ENCODE measurements around the gene RNF11.
A peak's percentile ranks its signal among the peaks of the same experiment; 100 is the strongest.
"Not testable (repeated sequence)": the region's sequence is repeated elsewhere in the genome, so short reads cannot be mapped to it uniquely, and the experiment has no call there.

RNF11 gene

GRCh38 chr1:51230501-51231078 is 5.5 kb upstream of the RNF11 start:
- DNase-seq: no peak

GRCh38 chr1:51231120-51231519 is 5.0 kb upstream of the RNF11 start:
- no peak for DNase-seq

GRCh38 chr1:51231896-51232295 is 4.2 kb upstream of the RNF11 start:
- DNase-seq: no peak

GRCh38 chr1:51234236-51234635 is 1.8 kb upstream of the RNF11 start:
- DNase-seq: not testable (repeated sequence)

DNA sequence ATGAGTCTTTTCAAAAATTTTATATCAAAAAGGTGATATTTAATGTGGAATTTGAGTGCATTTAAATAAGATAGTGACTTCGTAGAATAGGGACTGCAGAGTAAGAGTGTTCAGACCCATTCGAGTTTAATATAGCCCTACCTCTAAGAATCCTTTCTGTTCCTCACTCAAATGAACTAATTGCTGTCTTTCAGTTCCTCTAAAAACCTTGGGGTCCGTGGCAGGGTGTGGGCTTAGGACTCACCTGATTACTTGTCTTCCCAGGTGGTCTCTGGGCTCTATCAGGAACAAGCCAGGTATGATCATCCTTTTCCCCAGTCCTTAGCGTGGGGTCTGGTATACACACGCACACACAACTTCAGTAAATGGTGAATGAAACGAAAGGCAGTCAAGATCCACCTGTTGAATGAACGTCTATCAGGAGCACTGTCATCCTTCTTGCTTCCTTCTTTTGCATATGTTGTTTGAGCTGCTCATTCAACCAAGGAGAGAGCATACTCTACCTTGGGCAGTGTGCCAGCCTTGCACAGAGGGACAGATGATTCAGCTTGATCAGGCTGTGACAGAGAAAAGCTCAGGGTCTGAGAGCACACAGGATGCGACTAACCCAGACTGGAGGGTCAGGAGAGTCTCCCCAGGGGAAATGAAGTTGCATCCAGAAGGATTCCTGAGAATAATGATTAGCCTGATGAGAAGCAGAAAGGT is 1.2 kb upstream of the RNF11 start:
- peak; percentile 74 for DNase-seq

GRCh38 chr1:51236531-51237350 is 668 bp downstream of the RNF11 start:
- DNase-seq: peak; percentile 29

DNA sequence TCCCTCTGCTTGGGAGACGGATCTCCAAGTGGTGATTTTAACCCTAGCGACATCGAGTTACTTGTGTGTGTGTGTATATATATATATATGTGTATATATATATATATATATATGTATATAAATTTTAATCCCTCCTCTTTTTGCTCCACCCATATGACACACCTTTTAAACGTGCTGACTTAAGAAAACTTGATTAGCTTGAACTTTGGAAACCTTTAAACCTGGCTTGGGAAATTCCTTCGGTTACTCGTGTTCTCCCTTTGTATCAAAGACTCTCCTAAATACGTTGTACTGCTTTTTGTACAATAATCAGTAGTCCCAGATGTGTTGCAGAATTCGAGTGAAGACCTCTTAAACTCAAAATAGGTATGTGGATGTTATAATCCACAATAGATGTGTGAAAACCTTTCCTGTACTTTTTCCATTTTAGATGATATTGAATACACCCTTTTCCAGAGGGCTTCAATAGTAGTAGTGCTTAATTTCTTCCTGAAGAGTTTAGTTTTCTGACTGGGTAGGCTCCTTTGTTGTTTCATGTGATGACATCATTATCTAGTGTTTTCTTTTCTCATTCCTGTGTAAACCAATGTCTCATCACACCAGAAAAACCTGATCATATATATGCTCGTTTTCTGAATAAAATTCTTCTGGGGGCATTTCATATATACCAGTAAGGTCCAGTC is 1.4 kb downstream of the RNF11 start:
- DNase-seq: no peak

DNA sequence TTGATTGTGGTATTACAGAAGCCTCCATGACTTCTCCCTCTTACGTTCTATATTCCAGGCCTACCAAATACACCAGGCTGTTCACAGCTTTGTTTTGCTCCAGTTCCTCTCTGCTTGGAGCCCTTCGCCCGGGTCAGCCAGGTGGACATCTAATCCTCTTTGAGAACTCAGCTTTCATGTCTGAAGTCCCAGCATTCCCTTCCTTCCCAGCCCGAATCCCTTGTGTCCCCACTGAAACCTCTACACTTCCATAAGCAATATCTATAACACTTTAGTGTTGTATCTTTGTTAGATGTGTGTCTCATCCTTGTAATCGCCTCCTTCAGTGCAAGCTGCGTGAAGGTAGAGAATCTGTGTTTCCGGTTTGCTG is 1.9 kb downstream of the RNF11 start:
- DNase-seq: no peak

DNA sequence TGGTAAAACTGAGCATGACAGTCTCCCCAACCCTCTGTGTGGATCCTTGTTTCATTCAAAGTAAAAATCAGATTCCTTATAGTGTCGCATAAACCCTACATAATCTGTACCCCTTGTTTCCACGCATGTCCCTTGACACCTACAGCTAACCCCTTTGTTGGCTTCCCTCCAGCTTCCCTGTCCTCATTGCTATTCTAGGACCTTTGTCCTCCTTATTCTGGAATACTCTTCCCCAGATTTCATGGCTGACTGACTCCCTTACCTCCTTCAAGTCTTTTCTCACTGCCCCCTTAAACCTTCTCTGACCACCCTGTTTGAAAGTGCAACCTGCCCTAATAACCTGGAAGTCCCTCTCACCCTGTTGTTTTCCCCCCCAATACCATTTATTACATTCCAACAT is 4.0 kb downstream of the RNF11 start:
- no peak for DNase-seq

DNA sequence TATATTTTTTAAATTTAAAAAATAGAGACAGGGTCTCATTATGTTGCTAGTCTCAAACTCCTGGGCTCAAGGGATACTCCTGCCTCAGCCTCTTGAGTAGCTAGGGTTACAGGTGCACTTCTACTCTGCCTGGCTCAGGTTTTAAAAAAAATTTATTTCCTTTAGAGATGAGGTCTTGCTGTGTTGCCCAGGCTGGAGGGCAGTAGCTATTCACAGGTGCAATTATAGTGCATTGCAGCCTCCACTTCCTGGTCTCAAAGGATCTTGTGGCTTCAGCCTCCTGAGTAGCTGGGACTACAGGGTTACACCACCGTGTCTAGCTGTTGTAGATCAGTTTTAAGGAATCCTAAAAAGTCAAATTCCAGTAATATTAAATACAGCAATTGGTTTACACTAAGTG is 5.0 kb downstream of the RNF11 start:
- DNase-seq: no peak

DNA sequence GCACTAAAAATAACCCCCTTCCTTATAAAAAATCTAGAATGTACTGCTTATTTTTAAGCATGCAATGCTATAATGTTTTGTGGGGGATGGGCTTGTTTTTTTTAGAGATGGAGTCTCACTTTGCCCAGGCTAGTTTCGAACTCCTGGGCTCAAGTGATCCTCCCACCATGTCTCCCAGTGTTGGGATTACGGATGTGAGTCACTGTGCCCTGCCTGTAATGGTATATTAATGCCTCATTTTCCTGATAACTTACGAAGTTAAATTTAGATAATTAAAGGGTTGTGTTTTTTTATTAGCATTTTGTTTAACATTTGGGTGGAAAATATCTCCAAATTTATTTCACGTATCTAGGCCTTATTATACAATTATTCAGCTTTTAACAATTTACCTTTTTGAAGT is 6.5 kb downstream of the RNF11 start:
- DNase-seq: no peak

DNA sequence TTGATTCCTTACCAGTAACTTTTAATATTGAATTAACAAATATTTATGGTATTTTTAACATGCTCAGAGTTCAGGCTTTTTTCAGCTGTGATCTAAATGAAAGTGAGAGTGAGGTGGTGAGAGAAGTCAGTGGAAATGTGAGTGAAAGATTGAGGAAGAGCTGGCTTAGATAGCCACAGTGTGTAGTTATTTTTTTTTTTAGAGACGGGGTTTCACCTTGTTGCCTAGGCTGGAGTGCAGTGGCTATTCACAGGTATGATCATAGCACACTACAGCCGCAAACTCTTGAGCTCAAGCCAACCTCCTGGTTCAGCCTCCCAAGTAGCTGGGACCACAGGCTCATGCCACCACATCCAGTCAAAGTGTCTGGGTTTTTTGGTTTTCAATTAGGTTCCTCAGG is 10.9 kb downstream of the RNF11 start:
- DNase-seq: no peak

DNA sequence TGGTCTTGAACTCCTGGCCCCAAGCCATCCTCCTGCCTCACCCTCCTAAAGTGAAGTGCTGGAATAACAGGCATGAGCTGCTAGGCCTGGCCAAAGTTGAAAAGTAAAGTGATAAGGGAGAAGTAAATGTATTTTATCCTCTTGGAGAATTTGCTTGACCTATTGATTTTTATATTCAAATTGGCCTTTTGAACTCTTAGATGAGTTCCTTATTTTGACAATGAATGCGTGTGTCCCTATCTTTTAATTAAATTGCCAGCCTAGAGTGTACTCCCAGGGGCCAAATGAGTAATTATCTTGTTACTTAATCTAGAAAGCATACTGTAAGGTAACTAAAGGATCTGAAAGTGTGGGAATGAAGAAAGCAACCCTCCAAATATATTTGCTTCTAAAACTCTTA is 11.4 kb downstream of the RNF11 start:
- DNase-seq: no peak

DNA sequence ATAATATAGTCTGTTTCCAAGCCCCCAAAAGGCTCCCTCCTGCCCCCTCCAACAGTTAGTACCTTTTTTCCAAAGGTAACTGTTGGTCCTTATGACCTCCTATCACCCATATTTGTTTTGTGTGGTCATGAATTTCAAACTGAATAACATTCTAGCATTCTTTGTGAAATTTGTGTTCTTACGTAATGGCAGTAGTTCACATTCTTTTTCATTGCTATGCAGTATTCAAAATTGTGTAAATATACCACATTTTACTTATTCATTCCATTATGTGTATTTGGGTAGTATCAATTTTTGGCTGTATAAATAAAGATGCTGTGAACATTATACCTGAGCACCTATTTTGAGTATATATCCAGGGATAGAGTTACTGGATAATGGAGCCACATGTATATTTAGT is 13.4 kb downstream of the RNF11 start:
- no peak for DNase-seq

DNA sequence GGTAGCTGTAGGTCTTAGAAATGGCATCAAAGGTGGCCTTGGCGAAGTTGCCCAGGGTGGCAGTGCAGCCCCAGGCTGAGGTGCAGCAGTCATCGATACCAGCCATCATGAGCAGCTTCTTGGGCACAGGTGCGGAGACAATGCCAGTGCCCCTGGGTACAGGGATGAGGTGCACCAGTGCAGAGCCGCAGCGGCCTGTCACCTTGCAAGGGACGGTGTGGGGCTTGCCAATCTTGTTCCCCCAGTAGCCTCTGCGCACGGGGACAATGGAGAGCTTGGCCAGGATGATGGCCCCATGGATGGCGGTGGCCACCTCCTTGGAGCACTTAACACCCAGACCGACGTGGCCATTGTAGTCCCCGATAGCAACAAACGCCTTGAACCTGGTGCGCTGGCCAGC is 14.7 kb downstream of the RNF11 start:
- DNase-seq: not testable (repeated sequence)

DNA sequence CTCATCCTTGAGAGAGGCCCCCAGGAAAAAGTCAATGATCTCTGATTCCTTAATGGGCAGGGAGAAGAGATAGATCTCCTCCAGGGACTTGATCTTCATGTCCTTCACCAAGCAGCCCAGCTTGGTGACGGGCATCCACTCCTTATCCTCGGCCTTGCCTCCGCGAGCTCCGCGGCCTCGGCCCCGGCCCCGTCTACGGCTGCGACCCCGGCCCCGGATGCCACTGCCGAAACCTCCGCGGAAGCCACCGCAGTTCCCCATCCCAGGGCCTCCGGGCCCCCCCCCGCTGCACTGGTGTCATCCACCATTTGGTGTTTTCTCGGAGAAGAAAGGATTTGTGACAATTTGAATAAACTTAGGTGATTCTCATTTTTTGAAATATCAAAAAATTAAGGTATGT is 15.1 kb downstream of the RNF11 start:
- not testable (repeated sequence) for DNase-seq

DNA sequence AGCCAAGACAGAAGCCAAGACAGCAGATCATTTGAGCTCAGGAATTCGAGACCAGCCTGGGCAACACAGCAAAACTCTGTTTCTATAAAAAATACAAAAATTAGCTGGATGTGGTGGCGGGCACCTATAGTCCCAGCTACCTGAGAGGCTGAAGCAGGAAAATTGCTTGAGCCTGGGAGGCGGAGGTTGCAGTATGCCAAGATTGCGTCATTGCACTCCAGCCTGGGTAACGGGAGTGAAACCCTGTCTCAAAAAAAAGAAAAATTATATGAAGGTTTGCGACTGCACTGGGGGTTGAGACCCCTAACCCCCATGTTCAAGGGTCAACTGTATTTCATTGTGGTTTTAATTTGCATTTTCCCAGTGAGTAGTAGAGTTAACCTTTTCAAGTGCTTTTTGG is 16.3 kb downstream of the RNF11 start:
- no peak for DNase-seq

- DNase-seq: no peak
Measured at GRCh38 chr1:51253691-51254090, 17.6 kb downstream of the RNF11 start.

- no peak for DNase-seq
Measured at GRCh38 chr1:51255331-51255730, 19.3 kb downstream of the RNF11 start.

DNA sequence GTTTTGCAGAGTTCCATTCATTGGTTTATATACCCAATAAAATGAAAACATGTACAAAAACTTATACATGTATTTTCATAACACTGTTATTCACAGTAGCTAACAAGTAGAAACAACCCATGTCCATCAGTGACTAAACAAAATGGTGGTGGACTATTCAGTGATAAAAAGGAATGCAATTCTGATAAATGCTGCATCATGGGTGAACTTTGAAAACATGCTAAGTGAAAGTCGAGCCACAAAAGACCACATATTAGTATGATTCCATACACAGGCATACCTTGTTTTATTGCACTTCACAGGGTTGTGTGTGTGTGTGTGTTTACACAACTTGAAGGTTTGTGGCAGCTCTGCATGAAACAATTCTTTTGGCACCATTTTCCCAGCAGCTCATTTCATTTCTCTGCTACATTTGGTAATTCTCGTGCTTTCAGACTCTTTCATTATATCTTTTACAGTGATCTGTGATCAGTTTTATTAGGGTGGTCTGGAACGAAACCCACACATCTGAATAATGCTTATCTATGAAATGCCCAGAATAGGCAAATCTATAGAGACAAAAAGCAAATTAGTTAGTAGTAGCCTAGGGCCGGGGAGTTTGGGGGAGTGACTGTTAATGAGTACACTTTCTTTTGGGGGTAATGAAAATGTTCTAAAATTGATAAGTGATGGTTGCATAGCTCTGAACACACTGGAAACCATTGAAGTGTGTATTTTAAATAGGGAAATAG is 27.2 kb downstream of the RNF11 start:
- DNase-seq: no peak

- DNase-seq: no peak
Measured at GRCh38 chr1:51264451-51264850, 28.4 kb downstream of the RNF11 start.

DNA sequence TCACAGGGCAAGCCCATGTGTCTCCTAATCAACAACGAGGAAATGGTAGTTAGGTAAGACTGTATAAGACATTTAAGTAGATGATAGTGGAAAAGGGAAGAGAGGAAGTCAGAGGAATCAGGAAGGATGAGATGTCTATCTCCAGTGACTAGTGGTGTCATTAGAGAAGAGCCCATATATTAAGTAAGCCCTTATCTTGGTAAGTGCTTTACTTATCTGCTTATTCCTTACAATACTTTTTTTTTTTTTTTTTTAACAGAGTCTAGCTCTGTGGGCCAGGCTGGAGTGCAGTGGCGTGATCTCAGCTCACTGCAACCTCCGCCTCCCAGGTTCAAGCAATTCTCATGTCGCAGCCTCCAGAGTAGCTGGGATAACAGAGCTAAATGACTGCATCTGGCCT is 29.5 kb downstream of the RNF11 start:
- no peak for DNase-seq

- DNase-seq: no peak
Measured at GRCh38 chr1:51266181-51266580, 30.1 kb downstream of the RNF11 start.
